ENCODE data around the gene PDE8A. TPM values are rescaled to one million over a fixed set of nuclear protein-coding genes. Genes with fewer than 3 reads are reported as not detected.

Gene PDE8A
- total and polyA plus RNA-seq, 2 of the 13 experiments (the other 11 are each of a cell fraction or from before 2014, with no cell fraction given): 26.3 to 48.5 TPM

- no peak for TF ChIP-seq HINFP (CRISPR knock-in tag; IDR thresholded peaks at IDR 0.05; ENCODE audit: low read depth)
- TF ChIP-seq ZNF441 (CRISPR knock-in tag; IDR thresholded peaks at IDR 0.05; ENCODE audit: borderline replicate concordance): peak; percentile 78
- TF ChIP-seq NCOR1 (IDR thresholded peaks at IDR 0.05; ENCODE audit: borderline replicate concordance, low read length): no peak
- TF ChIP-seq ZNF512 (CRISPR knock-in tag; IDR thresholded peaks at IDR 0.05): no peak
- TF ChIP-seq ZNF713 (CRISPR knock-in tag; IDR thresholded peaks at IDR 0.05): no peak
- TF ChIP-seq TOPORS (CRISPR knock-in tag; IDR thresholded peaks at IDR 0.05): peak; percentile 23; the same call in 1 of the 2 replicates
- TF ChIP-seq THAP11 (CRISPR knock-in tag; IDR thresholded peaks at IDR 0.05): 0 out of 2 replicates have a peak, but pooled peaks have one; percentile 35
- no peak for TF ChIP-seq ZNF782 (CRISPR knock-in tag; IDR thresholded peaks at IDR 0.05; ENCODE audit: borderline replicate concordance)
- no peak for TF ChIP-seq ZNF180 (CRISPR knock-in tag; IDR thresholded peaks at IDR 0.05; ENCODE audit: borderline replicate concordance, low read depth)
- TF ChIP-seq ATF7-NPFF (CRISPR knock-in tag; IDR thresholded peaks at IDR 0.05; ENCODE audit: low read depth): no peak
- peak; percentile 47; the same call in 1 of the 2 replicates for TF ChIP-seq GMEB1 (CRISPR knock-in tag; IDR thresholded peaks at IDR 0.05; ENCODE audit: borderline replicate concordance)
- no peak for TF ChIP-seq ZNF407 (CRISPR knock-in tag; IDR thresholded peaks at IDR 0.05; ENCODE audit: not compliant biosample characterization)
- TF ChIP-seq PRPF4 (IDR thresholded peaks at IDR 0.05; ENCODE audit: low read depth, low read length, poor library complexity, severe bottlenecking): no peak
- TF ChIP-seq ZFYVE20 (CRISPR knock-in tag; IDR thresholded peaks at IDR 0.05; ENCODE audit: borderline replicate concordance, low read depth): no peak
Observed at GRCh38 chr15:84980196-84981053, 1.2 kb upstream of the PDE8A start (continued).
